ENCODE measurements around the gene MKNK2. TPM values are rescaled to one million over a fixed set of nuclear protein-coding genes. Genes with fewer than 3 reads are reported as not detected.

The MKNK2 gene
- polyA plus RNA-seq, 3 donors = 16.9 to 333 (median 21.8) TPM

DNA sequence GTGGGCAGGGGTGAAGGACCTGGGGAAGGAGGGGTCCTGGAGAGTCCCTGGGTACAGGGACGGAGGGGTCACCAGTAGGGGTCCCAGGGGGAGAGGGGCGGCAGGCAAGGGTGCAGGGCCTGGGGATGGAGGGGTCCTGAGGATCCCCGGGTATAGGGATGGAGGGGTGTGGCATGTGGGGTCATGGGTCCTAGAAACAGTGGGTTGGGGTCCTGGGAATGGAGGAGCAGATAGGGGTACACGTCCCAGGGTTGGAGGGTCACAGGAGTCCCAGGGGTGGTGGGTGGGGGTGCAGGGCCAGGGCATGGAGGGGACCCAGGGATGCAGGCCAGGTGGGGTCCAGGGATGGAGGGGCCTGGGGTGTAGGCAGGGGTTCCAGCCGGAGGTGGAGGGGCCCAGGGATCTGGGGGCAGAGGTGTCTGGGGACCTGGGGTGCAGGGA is 36.9 kb downstream of the MKNK2 start:
- Histone ChIP-seq H3K9ac (ENCODE audit: insufficient read depth, low read length, poor library complexity, severe bottlenecking) (no peak overlapping the region), H3K79me2 (ENCODE audit: insufficient read depth, low read length) (peaks cover 39% of the 10 kb centered on the region), H3K4me1 (ENCODE audit: control insufficient read depth in 1 of 2, insufficient read depth in 2 of 2, low read length in 2 of 2) (peaks cover 11 to 22% of the 10 kb centered on the region in 2 donors), H3K4me3 (replicated peaks in 1 of 3; ENCODE audit: low read depth in 2 of 3, low read length in 3 of 3) (no peak overlapping the region), H2AFZ (ENCODE audit: insufficient read depth, low read depth, low read length, poor library complexity, severe bottlenecking) (no peak overlapping the region), H3K27ac (ENCODE audit: low read depth in 1 of 2, low read length in 2 of 2) (no peak overlapping the region), H3K4me2 (replicated peaks; ENCODE audit: extremely low read depth, low read length, poor library complexity, severe bottlenecking) (peak overlapping the region; percentile 75), H3K36me3 (replicated peaks in 1 of 2; ENCODE audit: control insufficient read depth in 1 of 2, insufficient read depth in 2 of 2, low read length in 2 of 2) (peaks cover 0 to 3% of the 10 kb centered on the region in 2 donors), H3K27me3 (ENCODE audit: control insufficient read depth in 2 of 2, insufficient read depth in 2 of 2, low read length in 2 of 2) (no peaks in the 10 kb centered on the region), H4K20me1 (ENCODE audit: insufficient read depth, low read length) (peaks cover 21% of the 10 kb centered on the region), H3K9me3 (replicated peaks in 1 of 2; ENCODE audit: control insufficient read depth in 1 of 2, insufficient read depth in 1 of 2, low read length in 2 of 2) (no peaks in the 10 kb centered on the region)
- no peak overlapping the region for H3K4me3 Mint-ChIP-seq
- intact Hi-C loops (cut with micrococcal nuclease) = no loop called here
- H3K36me3 Mint-ChIP-seq = peaks cover 4 to 21% of the 10 kb centered on the region in 2 donors
- WGBS (ENCODE audit: insufficient coverage) = 93% methylated on average over 4 of the region's 5 CpGs
- TF ChIP-seq, protein P1, sequence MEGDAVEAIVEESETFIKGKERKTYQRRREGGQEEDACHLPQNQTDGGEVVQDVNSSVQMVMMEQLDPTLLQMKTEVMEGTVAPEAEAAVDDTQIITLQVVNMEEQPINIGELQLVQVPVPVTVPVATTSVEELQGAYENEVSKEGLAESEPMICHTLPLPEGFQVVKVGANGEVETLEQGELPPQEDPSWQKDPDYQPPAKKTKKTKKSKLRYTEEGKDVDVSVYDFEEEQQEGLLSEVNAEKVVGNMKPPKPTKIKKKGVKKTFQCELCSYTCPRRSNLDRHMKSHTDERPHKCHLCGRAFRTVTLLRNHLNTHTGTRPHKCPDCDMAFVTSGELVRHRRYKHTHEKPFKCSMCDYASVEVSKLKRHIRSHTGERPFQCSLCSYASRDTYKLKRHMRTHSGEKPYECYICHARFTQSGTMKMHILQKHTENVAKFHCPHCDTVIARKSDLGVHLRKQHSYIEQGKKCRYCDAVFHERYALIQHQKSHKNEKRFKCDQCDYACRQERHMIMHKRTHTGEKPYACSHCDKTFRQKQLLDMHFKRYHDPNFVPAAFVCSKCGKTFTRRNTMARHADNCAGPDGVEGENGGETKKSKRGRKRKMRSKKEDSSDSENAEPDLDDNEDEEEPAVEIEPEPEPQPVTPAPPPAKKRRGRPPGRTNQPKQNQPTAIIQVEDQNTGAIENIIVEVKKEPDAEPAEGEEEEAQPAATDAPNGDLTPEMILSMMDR (IDR thresholded peaks at IDR 0.05) = no peak
- DNase-seq = no peak
- peaks cover 0 to 1% (median 0%) of the 10 kb centered on the region in 3 donors for H3K27me3 Mint-ChIP-seq (ENCODE audit: low read depth in 3 of 3)
- peaks cover 23% of the 10 kb centered on the region for H3K4me1 Mint-ChIP-seq
- peaks cover 0 to 3% (median 0%) of the 10 kb centered on the region in 7 donors for H3K9me3 Mint-ChIP-seq
- H3K27ac Mint-ChIP-seq = no peak overlapping the region

DNA sequence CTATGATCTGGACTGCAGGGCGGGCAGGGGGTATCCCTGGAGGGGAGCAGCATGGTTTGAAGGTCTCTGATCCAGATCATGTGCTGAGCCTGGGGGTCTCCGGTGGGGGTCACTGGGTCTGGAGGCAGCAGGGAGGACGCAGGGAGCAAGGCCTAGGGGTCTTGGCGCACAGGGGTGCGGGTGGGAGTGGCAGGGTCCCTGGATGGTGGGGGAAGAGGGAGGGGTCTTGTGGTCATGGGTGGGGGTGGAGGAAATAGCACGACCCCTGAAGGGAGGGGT is 37.4 kb downstream of the MKNK2 start:
- no peaks in the 10 kb centered on the region for H3K27me3 ChIP-seq (ENCODE audit: control insufficient read depth in 2 of 2, insufficient read depth in 2 of 2, low read length in 2 of 2)
- no peak overlapping the region for H3K4me3 Mint-ChIP-seq

More for the DNA sequence above, 37.4 kb downstream of the MKNK2 start:
- H3K36me3 ChIP-seq (replicated peaks in 1 of 2; ENCODE audit: control insufficient read depth in 1 of 2, insufficient read depth in 2 of 2, low read length in 2 of 2) = peaks cover 0 to 3% of the 10 kb centered on the region in 2 donors
- peaks cover 11 to 22% of the 10 kb centered on the region in 2 donors for H3K4me1 ChIP-seq (ENCODE audit: control insufficient read depth in 1 of 2, insufficient read depth in 2 of 2, low read length in 2 of 2)
- TF ChIP-seq, protein P1 (IDR thresholded peaks at IDR 0.05) = no peak
- H3K4me1 Mint-ChIP-seq = peaks cover 23% of the 10 kb centered on the region
- 85% methylated on average over 5 of the region's 6 CpGs for WGBS (ENCODE audit: insufficient coverage)
- no peak overlapping the region for H3K27ac ChIP-seq (ENCODE audit: low read depth in 1 of 2, low read length in 2 of 2)
- H3K9ac ChIP-seq (ENCODE audit: insufficient read depth, low read length, poor library complexity, severe bottlenecking) = no peak overlapping the region
- intact Hi-C loops (cut with micrococcal nuclease) = no loop called here
- no peaks in the 10 kb centered on the region for H3K9me3 ChIP-seq (replicated peaks in 1 of 2; ENCODE audit: control insufficient read depth in 1 of 2, insufficient read depth in 1 of 2, low read length in 2 of 2)
- H2AFZ ChIP-seq (ENCODE audit: insufficient read depth, low read depth, low read length, poor library complexity, severe bottlenecking) = no peak overlapping the region
- H4K20me1 ChIP-seq (ENCODE audit: insufficient read depth, low read length) = peaks cover 21% of the 10 kb centered on the region
- peaks cover 0 to 1% (median 0%) of the 10 kb centered on the region in 3 donors for H3K27me3 Mint-ChIP-seq (ENCODE audit: low read depth in 3 of 3)
- no peak overlapping the region for H3K4me3 ChIP-seq (replicated peaks in 1 of 3; ENCODE audit: low read depth in 2 of 3, low read length in 3 of 3)
- H3K4me2 ChIP-seq (replicated peaks; ENCODE audit: extremely low read depth, low read length, poor library complexity, severe bottlenecking) = no peak overlapping the region
- DNase-seq = no peak
- no peak overlapping the region for H3K27ac Mint-ChIP-seq
- H3K79me2 ChIP-seq (ENCODE audit: insufficient read depth, low read length) = peaks cover 39% of the 10 kb centered on the region
- peaks cover 0 to 3% (median 0%) of the 10 kb centered on the region in 7 donors for H3K9me3 Mint-ChIP-seq
- H3K36me3 Mint-ChIP-seq = peaks cover 4 to 21% of the 10 kb centered on the region in 2 donors

All from CD14-positive monocyte (primary cell).